22Rv1 (cell line): ENCODE measurements around the gene CDC42.

Experiments used
- ZFX ChIP-seq: fragments of 450-650 bp; IDR thresholded peaks from 2 replicates; pipeline ENCODE4 v1.6.1; 2017; ENCODE audit warnings: antibody characterized with exemption, borderline replicate concordance
- TF ChIP-seq, protein P1 (sequence below): fragments of 450-650 bp; IDR thresholded peaks from 2 replicates; pipeline ENCODE4 v1.5.1; 2017; ENCODE audit warnings: mild to moderate bottlenecking

DNA sequence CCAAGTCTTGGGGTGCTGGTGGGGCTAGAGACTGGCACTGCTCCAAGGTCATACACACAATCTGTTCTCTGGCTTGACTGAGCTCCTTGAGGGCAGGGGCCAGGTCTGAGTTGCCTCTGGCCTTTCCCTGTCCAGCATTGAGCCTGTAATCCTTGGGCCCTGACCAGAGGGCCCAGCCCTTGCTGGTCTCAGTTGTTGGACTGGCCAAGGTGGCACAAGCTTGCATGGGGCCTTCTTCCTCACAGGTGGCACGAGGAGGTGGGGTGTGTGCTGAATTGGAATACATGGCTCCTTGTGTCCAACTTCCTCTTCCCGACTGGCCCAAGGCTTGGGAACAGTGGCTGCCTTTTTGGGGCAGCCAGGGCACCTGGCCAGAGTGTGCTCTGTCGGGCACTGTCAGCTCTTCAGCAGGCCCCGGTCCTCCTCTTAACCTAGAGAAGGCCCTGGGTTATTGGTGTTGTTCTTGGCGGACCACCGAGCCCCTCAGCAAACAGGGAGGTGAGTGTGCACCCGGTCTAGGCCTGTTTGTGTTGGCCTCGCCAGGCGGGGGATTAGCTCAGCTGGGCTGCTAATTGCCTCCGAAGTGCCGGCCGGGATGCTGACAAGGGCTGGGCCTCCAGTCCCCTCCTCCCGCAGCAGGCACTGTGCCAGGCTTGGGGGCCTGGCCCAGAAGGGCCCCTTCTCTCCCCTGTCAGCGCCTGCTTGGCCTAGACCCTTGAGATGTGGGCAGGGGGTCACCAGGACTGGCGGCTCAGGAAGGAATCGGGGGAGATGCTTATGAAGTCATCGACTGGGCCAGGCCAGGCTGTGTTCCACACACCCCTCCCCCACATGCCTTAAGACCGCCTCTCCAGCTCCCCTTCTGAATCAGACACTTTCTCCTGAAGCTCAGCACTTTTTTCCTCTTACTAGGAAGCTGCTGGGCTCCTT, 61.8 kb downstream of the CDC42 start:
- TF ChIP-seq, protein P1, sequence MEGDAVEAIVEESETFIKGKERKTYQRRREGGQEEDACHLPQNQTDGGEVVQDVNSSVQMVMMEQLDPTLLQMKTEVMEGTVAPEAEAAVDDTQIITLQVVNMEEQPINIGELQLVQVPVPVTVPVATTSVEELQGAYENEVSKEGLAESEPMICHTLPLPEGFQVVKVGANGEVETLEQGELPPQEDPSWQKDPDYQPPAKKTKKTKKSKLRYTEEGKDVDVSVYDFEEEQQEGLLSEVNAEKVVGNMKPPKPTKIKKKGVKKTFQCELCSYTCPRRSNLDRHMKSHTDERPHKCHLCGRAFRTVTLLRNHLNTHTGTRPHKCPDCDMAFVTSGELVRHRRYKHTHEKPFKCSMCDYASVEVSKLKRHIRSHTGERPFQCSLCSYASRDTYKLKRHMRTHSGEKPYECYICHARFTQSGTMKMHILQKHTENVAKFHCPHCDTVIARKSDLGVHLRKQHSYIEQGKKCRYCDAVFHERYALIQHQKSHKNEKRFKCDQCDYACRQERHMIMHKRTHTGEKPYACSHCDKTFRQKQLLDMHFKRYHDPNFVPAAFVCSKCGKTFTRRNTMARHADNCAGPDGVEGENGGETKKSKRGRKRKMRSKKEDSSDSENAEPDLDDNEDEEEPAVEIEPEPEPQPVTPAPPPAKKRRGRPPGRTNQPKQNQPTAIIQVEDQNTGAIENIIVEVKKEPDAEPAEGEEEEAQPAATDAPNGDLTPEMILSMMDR: no peak
- TF ChIP-seq ZFX: no peak
